CD14-positive monocyte (primary cell): ENCODE data around the gene BTN2A1. TPM values are rescaled to one million over a fixed set of nuclear protein-coding genes. Genes with fewer than 3 reads are reported as not detected.

Experiments used
- DNase-seq, 3 donors: peaks; one replicate each; pipeline ENCODE4 v3.0.0-alpha.2; 2011 to 2022
- H2AFZ ChIP-seq: 2 replicates; pipeline ENCODE4 v1.6.0; 2012; ENCODE audit warnings: mild to moderate bottlenecking, low read depth, low read length, inconsistent platforms; ENCODE audit not compliant: insufficient read depth, poor library complexity, severe bottlenecking
- H3K27ac ChIP-seq, 2 donors: 1 replicate in 1 of 2; 2 replicates in 1 of 2; pipeline ENCODE4 v1.5.1; 2012 to 2013; ENCODE audit warnings: low read length in 2 of 2, control low read depth in 1 of 2, inconsistent platforms in 1 of 2, low read depth in 1 of 2, mild to moderate bottlenecking in 1 of 2
- H3K27me3 ChIP-seq, 2 donors: one replicate each; pipeline versions ENCODE4 v1.6.0 to v1.6.1; 2011 to 2013; ENCODE audit warnings: low read length in 2 of 2; ENCODE audit not compliant: control insufficient read depth in 2 of 2, insufficient read depth in 2 of 2
- H3K36me3 ChIP-seq, 2 donors: replicated peaks in 1 of 2; 1 replicate in 1 of 2; 2 replicates in 1 of 2; pipeline versions ENCODE4 v1.5.1 to v1.6.1; 2012 to 2013; ENCODE audit warnings: low read length in 2 of 2, control low read depth in 1 of 2, inconsistent platforms in 1 of 2, mild to moderate bottlenecking in 1 of 2; ENCODE audit not compliant: insufficient read depth in 2 of 2, control insufficient read depth in 1 of 2
- H3K4me1 ChIP-seq, 2 donors: 1 replicate in 1 of 2; 2 replicates in 1 of 2; pipeline versions ENCODE4 v1.5.1 to v1.6.1; 2012 to 2013; ENCODE audit warnings: low read length in 2 of 2, control low read depth in 1 of 2, inconsistent platforms in 1 of 2, mild to moderate bottlenecking in 1 of 2, moderate library complexity in 1 of 2; ENCODE audit not compliant: insufficient read depth in 2 of 2, control insufficient read depth in 1 of 2
- H3K4me2 ChIP-seq: replicated peaks from 2 replicates; pipeline ENCODE3; 2012; ENCODE audit warnings: low read length, moderate library complexity, mild to moderate bottlenecking; ENCODE audit not compliant: poor library complexity, severe bottlenecking; ENCODE audit errors: extremely low read depth
- H3K4me3 ChIP-seq, 3 experiments: fragments of 200-600 bp in 1 of 3; sonication (generic) in 1 of 3; replicated peaks in 1 of 3; 1 replicate in 2 of 3; 2 replicates in 1 of 3; pipeline ENCODE4 v1.5.1; 2011 to 2013; ENCODE audit warnings: low read length in 3 of 3, mild to moderate bottlenecking in 3 of 3, control low read depth in 2 of 3, low read depth in 2 of 3, inconsistent platforms in 1 of 3, moderate library complexity in 1 of 3
- H3K79me2 ChIP-seq: 2 replicates; pipeline ENCODE4 v1.6.0; 2012; ENCODE audit warnings: mild to moderate bottlenecking, control low read depth, inconsistent platforms, low read length, moderate library complexity; ENCODE audit not compliant: insufficient read depth
- H3K9ac ChIP-seq: 2 replicates; pipeline ENCODE4 v1.6.0; 2017; ENCODE audit warnings: low read length, mild to moderate bottlenecking; ENCODE audit not compliant: insufficient read depth, poor library complexity, severe bottlenecking
- H3K9me3 ChIP-seq, 2 donors: replicated peaks in 1 of 2; 1 replicate in 1 of 2; 2 replicates in 1 of 2; pipeline versions ENCODE4 v1.5.1 to v1.6.1; 2012 to 2013; ENCODE audit warnings: low read length in 2 of 2, control low read depth in 1 of 2; ENCODE audit not compliant: control insufficient read depth in 1 of 2, insufficient read depth in 1 of 2
- H4K20me1 ChIP-seq: 2 replicates; pipeline ENCODE4 v1.6.0; 2012; ENCODE audit warnings: mild to moderate bottlenecking, low read length, control low read depth, moderate library complexity; ENCODE audit not compliant: insufficient read depth
- H3K27ac Mint-ChIP-seq, 7 donors: one replicate each; pipeline ENCODE4 v1.8.0; 2020; ENCODE audit warnings: mild to moderate bottlenecking in 7 of 7, mixed read lengths in 7 of 7, moderate library complexity in 6 of 7, inconsistent platforms in 2 of 7
- H3K27me3 Mint-ChIP-seq, 3 donors: one replicate each; pipeline ENCODE4 v1.8.0; 2021 to 2022; ENCODE audit warnings: low read depth in 3 of 3, mild to moderate bottlenecking in 3 of 3, mixed read lengths in 3 of 3, moderate library complexity in 3 of 3, inconsistent platforms in 1 of 3
- H3K36me3 Mint-ChIP-seq, 2 donors: one replicate each; pipeline ENCODE4 v1.8.0; 2020; ENCODE audit warnings: mixed read lengths in 2 of 2, inconsistent platforms in 1 of 2, mild to moderate bottlenecking in 1 of 2
- H3K4me1 Mint-ChIP-seq: one replicate; pipeline ENCODE4 v1.8.0; 2020; ENCODE audit warnings: mild to moderate bottlenecking, mixed read lengths
- H3K4me3 Mint-ChIP-seq, 2 donors: one replicate each; pipeline ENCODE4 v1.8.0; 2020; ENCODE audit warnings: mild to moderate bottlenecking in 2 of 2, mixed read lengths in 2 of 2, moderate library complexity in 1 of 2
- H3K9me3 Mint-ChIP-seq, 7 donors: one replicate each; pipeline ENCODE4 v1.8.0; 2020 to 2022; ENCODE audit warnings: mixed read lengths in 7 of 7, mild to moderate bottlenecking in 6 of 7, moderate library complexity in 6 of 7, inconsistent platforms in 2 of 7
- CTCF ChIP-seq: fragments of 200-600 bp; IDR thresholded peaks from one replicate; pipeline ENCODE4 v1.8.0; 2022; ENCODE audit warnings: antibody characterized with exemption, mild to moderate bottlenecking
- WGBS: methylation state at CpG from one replicate; pipeline ENCODE4 v1.1.5; 2013; ENCODE audit warnings: missing lambda C conversion rate; ENCODE audit not compliant: insufficient coverage; 5-methylcytosine and 5-hydroxymethylcytosine counted together
- intact Hi-C, 2 donors: fragments of 100-400 bp; cut with micrococcal nuclease; formaldehyde crosslinking; loops; one replicate each; pipeline versions ENCODE4 v1.15.0 to v1.15.1; 2023
- polyA plus RNA-seq, 3 donors: library from polyadenylated mRNA; depleted of rRNA in 1 of 3; unstranded in 2 of 3; stranded (reverse) in 1 of 3; fragments of 300-500 nt in 2 of 3; fragments of >200 nt in 1 of 3; fragmentation: Illumina TruSeq in 2 of 3; gene quantifications; 1 replicate in 2 of 3; 2 replicates in 1 of 3; pipeline ENCODE4 v1.2.3, GENCODE V29; 2012 to 2021

BTN2A1 gene
- polyA plus RNA-seq, 3 donors: 4.3 to 66.4 (median 10.8) TPM

DNA sequence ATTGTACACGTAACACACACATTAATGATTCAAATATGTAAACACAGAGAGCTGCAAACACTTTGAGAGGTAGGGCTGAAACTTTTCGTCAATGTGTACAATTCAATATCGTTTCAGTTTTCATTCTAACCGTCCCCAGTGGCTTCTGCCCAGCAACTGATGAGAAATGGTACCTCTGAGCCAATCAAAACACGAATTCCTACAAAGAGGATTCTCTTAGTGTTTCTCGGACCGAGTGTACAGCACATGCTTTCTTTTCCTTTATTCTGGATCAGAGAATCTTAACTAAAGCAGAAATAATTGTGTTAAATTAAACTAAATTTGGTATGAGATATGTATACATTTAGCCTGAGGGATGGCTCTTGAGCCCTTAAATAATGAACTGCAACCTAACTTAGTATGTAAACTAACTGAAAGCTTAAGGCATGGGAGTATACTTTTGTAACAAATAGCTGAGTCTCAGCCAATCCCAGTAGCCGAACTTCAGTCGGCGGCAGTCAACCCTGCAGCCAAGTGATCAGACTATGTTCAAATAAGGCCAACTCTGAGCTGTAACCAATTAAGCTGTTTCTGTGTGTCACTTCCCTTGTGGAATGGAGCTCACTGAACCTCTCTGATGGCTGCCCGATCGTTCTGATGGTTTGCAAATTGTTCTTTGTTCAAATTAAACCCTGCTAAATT, 16.1 kb downstream of the BTN2A1 start:
- peak overlapping the region; percentile 85 to 94 for H3K4me3 Mint-ChIP-seq
- Histone ChIP-seq H3K9ac (peak overlapping the region; percentile 58), H3K36me3 (peaks cover 4 to 11% of the 10 kb centered on the region in 2 donors), H4K20me1 (no peaks in the 10 kb centered on the region), H3K79me2 (peaks cover 13% of the 10 kb centered on the region), H3K4me2 (peak overlapping the region; percentile 76), H3K4me3 (peak overlapping the region; percentile 47 to 98 (median 74)), H3K9me3 (peaks cover 0 to 3% of the 10 kb centered on the region in 2 donors), H3K27me3 (no peaks in the 10 kb centered on the region), H3K27ac (peak overlapping the region; percentile 73 to 87), H2AFZ (peak overlapping the region; percentile 75), H3K4me1 (peaks cover 60 to 64% of the 10 kb centered on the region in 2 donors)
- H3K4me1 Mint-ChIP-seq: peaks cover 61% of the 10 kb centered on the region
- H3K36me3 Mint-ChIP-seq: peaks cover 11 to 13% of the 10 kb centered on the region in 2 donors
- H3K27me3 Mint-ChIP-seq: no peaks in the 10 kb centered on the region
- H3K27ac Mint-ChIP-seq: peak overlapping the region; percentile 97 to 100 (median 99)
- TF ChIP-seq CTCF: no peak
- peaks cover 4 to 10% (median 6%) of the 10 kb centered on the region in 7 donors for H3K9me3 Mint-ChIP-seq
- intact Hi-C loops: no loop called here
- peak; percentile 81 to 90 (median 88) for DNase-seq
- WGBS: 5% methylated on average over 6 of the region's 12 CpGs

- no peaks in the 10 kb centered on the region for H3K27me3 Mint-ChIP-seq
- peaks cover 64 to 68% of the 10 kb centered on the region in 2 donors for H3K4me1 ChIP-seq
- H4K20me1 ChIP-seq: no peaks in the 10 kb centered on the region
- no peaks in the 10 kb centered on the region for H3K27me3 ChIP-seq
- 80% methylated on average over 1 of the region's 2 CpGs for WGBS
- H3K4me1 Mint-ChIP-seq: peaks cover 66% of the 10 kb centered on the region
- H2AFZ ChIP-seq: peak overlapping the region; percentile 75
- H3K27ac ChIP-seq: peak overlapping the region; percentile 73 to 87
- H3K4me2 ChIP-seq: peak overlapping the region; percentile 76
- peaks cover 10% of the 10 kb centered on the region for H3K79me2 ChIP-seq
- H3K9me3 ChIP-seq: peaks cover 0 to 3% of the 10 kb centered on the region in 2 donors
- peak overlapping the region; percentile 47 to 98 (median 74) for H3K4me3 ChIP-seq
- intact Hi-C loops: no loop called here
- H3K9me3 Mint-ChIP-seq: peaks cover 4 to 10% (median 6%) of the 10 kb centered on the region in 7 donors
- TF ChIP-seq CTCF: no peak
- H3K27ac Mint-ChIP-seq: peak overlapping the region; percentile 97 to 100 (median 99)
- peak overlapping the region; percentile 58 for H3K9ac ChIP-seq
- DNase-seq: no peak
- H3K36me3 Mint-ChIP-seq: peaks cover 7 to 10% of the 10 kb centered on the region in 2 donors
- peak overlapping the region; percentile 85 to 94 for H3K4me3 Mint-ChIP-seq
- H3K36me3 ChIP-seq: peaks cover 0 to 6% of the 10 kb centered on the region in 2 donors
Observed at GRCh38 chr6:26474439-26474881, 16.7 kb downstream of the BTN2A1 start.
